HCT116 (cell line): ENCODE measurements around the gene NPLOC4. TPM values are rescaled to one million over a fixed set of nuclear protein-coding genes. Genes with fewer than 3 reads are reported as not detected.

Experiments
- ATAC-seq: fragments of 200-7000 bp; cut with Tn5 transposase; 2 replicates; pipeline ENCODE4 v1.9.1; 2020; ENCODE audit warnings: mild to moderate bottlenecking, moderate library complexity
- BruUV-seq: library from RNA; stranded (reverse); fragments of 400-500 nt; replicated peaks from 2 replicates; lab custom pipeline; 2021; lab: Mats Ljungman, UMichigan
- CTCF ChIA-PET: fragments of 300-600 bp; sonication (Branson Sonifier 250); formaldehyde crosslinking; loops from one replicate; lab custom pipeline; 2021; ENCODE audit warnings: antibody characterized with exemption; lab: Charles Lee
- POLR2A ChIA-PET: fragments of 300-600, 350-600 bp; sonication (Branson Sonifier 250); formaldehyde crosslinking; loops from one replicate; lab custom pipeline; 2021; ENCODE audit warnings: antibody characterized with exemption; lab: Charles Lee
- RAD21 ChIA-PET, 2 experiments: fragments of 300-600 bp; sonication (Branson Sonifier 250); formaldehyde crosslinking; loops; one replicate each; lab custom pipeline; 2023; ENCODE audit warnings: low total read pairs in 2 of 2; ENCODE audit not compliant: uncharacterized antibody in 2 of 2, unreplicated experiment in 2 of 2, low non-redundant PET in 1 of 2; lab: Charles Lee
- DNase-seq: peaks from one replicate; pipeline ENCODE4 v3.0.0-alpha.2; 2010; ENCODE audit warnings: low read depth, low spot score
- H2AFZ ChIP-seq: fragments of 200-600 bp; shearing (Covaris generic), sonication (generic); 2 replicates; pipeline ENCODE4 v1.6.1; 2017; ENCODE audit warnings: low read depth, mixed run types, mixed read lengths, antibody characterized with exemption, low read length; ENCODE audit not compliant: poor library complexity, severe bottlenecking
- H3K27ac ChIP-seq: 2 replicates; pipeline ENCODE4 v1.5.1; 2012; ENCODE audit warnings: low read depth, low read length
- H3K27me3 ChIP-seq: fragments of 200-600 bp; sonication (generic); 2 replicates; pipeline ENCODE4 v1.6.1; 2016; ENCODE audit warnings: mixed run types, low read length, mixed read lengths; ENCODE audit not compliant: insufficient read depth
- H3K36me3 ChIP-seq, 2 experiments: fragments of 200-500 bp in 1 of 2; fragments of 200-600 bp in 1 of 2; sonication (Bioruptor generic) in 1 of 2; sonication (generic) in 1 of 2; 2 replicates each; pipeline versions ENCODE4 v1.5.1 to v1.6.1; 2014 to 2016; ENCODE audit warnings: low read length in 2 of 2, inconsistent platforms in 1 of 2, mixed read lengths in 1 of 2, mixed run types in 1 of 2; ENCODE audit not compliant: insufficient read depth in 2 of 2, control insufficient read depth in 1 of 2
- H3K4me1 ChIP-seq, 2 experiments: fragments of 200-600 bp in 1 of 2; sonication (generic) in 1 of 2; 2 replicates each; pipeline versions ENCODE4 v1.5.1 to v1.6.1; 2012 to 2017; ENCODE audit warnings: low read length in 2 of 2, inconsistent platforms in 1 of 2, mild to moderate bottlenecking in 1 of 2, mixed read lengths in 1 of 2, mixed run types in 1 of 2, moderate library complexity in 1 of 2; ENCODE audit not compliant: insufficient read depth in 2 of 2, control insufficient read depth in 1 of 2
- H3K4me2 ChIP-seq: fragments of 200-600 bp; sonication (generic); 2 replicates; pipeline ENCODE4 v1.6.1; 2017; ENCODE audit warnings: mixed run types, low read length, mixed read lengths
- H3K4me3 ChIP-seq, 2 experiments: fragments of 200-600 bp in 1 of 2; sonication (generic) in 1 of 2; replicated peaks in 1 of 2; 2 replicates each; pipeline ENCODE4 v1.5.1; 2011 to 2016; ENCODE audit warnings: low read length in 2 of 2, control low read depth in 1 of 2, low read depth in 1 of 2, mild to moderate bottlenecking in 1 of 2, mixed read lengths in 1 of 2, mixed run types in 1 of 2
- H3K79me2 ChIP-seq: fragments of 200-600 bp; sonication (generic); 2 replicates; pipeline ENCODE4 v1.6.1; 2017; ENCODE audit warnings: mild to moderate bottlenecking, mixed run types, low read length, moderate library complexity, mixed read lengths; ENCODE audit not compliant: insufficient read depth
- H3K9ac ChIP-seq: fragments of 200-600 bp; sonication (generic); 2 replicates; pipeline ENCODE4 v1.6.1; 2016; ENCODE audit warnings: low read length, mixed read lengths
- H3K9me2 ChIP-seq: fragments of 200-600 bp; sonication (generic), shearing (Covaris generic); 2 replicates; pipeline ENCODE4 v1.6.1; 2017; ENCODE audit warnings: mixed run types, mild to moderate bottlenecking, moderate library complexity; ENCODE audit not compliant: insufficient read depth
- H3K9me3 ChIP-seq, 2 experiments: fragments of 200-500 bp in 1 of 2; fragments of 200-600 bp in 1 of 2; sonication (Bioruptor generic) in 1 of 2; sonication (generic) in 1 of 2; 2 replicates each; pipeline ENCODE4 v1.6.1; 2014 to 2017; ENCODE audit warnings: low read length in 2 of 2, mixed read lengths in 2 of 2, inconsistent platforms in 1 of 2, low read depth in 1 of 2, mild to moderate bottlenecking in 1 of 2, mixed run types in 1 of 2, moderate library complexity in 1 of 2; ENCODE audit not compliant: control insufficient read depth in 1 of 2, insufficient read depth in 1 of 2
- H4K20me1 ChIP-seq: fragments of 200-600 bp; sonication (generic), shearing (Covaris generic); 2 replicates; pipeline ENCODE4 v1.6.1; 2017; ENCODE audit warnings: mixed run types, mild to moderate bottlenecking, moderate library complexity; ENCODE audit not compliant: insufficient read depth
- POLR2AphosphoS5 ChIP-seq: IDR thresholded peaks from 2 replicates; pipeline ENCODE4 v1.6.1; 2011; ENCODE audit warnings: mild to moderate bottlenecking, low read depth, low read length, moderate library complexity
- intact Hi-C: fragments of 100-400 bp; cut with micrococcal nuclease; formaldehyde crosslinking; loops from 2 replicates; pipeline ENCODE4 v1.10.0; 2022
- total RNA-seq: library from RNA; stranded (reverse); gene quantifications from one replicate; pipeline ENCODE4 v1.2.1, GENCODE V29; 2021; ENCODE audit not compliant: unreplicated experiment
- TF ChIP-seq, protein P1 (sequence below), 3 experiments: fragments of 200-600 bp in 1 of 3; sonication (generic) in 1 of 3; IDR thresholded peaks in 2 of 3; conservative IDR thresholded peaks in 1 of 3; 2 replicates each; pipeline ENCODE4 v1.5.1; 2012 to 2017; ENCODE audit warnings: low read depth in 2 of 3, low read length in 2 of 3, antibody characterized with exemption in 1 of 3, borderline replicate concordance in 1 of 3, control low read depth in 1 of 3, mild to moderate bottlenecking in 1 of 3, mixed read lengths in 1 of 3, mixed run types in 1 of 3, moderate library complexity in 1 of 3; ENCODE audit not compliant: insufficient read depth in 1 of 3

NPLOC4 gene
- total RNA-seq, 1 experiment from 2014 or later = 137 TPM

DNA sequence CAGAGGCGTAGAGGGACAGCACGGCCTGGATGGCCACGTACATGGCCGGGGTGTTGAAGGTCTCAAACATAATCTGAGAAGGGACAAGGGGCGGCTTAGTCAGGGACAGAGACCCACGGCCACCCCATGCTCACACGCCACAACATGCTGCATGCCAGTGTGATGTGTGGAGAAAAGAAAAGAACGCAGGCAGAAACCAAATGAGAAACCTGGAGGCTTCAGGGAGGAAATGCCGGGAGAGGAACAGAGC, 125.4 kb downstream of the NPLOC4 start (continued):
- TF ChIP-seq, protein P1, sequence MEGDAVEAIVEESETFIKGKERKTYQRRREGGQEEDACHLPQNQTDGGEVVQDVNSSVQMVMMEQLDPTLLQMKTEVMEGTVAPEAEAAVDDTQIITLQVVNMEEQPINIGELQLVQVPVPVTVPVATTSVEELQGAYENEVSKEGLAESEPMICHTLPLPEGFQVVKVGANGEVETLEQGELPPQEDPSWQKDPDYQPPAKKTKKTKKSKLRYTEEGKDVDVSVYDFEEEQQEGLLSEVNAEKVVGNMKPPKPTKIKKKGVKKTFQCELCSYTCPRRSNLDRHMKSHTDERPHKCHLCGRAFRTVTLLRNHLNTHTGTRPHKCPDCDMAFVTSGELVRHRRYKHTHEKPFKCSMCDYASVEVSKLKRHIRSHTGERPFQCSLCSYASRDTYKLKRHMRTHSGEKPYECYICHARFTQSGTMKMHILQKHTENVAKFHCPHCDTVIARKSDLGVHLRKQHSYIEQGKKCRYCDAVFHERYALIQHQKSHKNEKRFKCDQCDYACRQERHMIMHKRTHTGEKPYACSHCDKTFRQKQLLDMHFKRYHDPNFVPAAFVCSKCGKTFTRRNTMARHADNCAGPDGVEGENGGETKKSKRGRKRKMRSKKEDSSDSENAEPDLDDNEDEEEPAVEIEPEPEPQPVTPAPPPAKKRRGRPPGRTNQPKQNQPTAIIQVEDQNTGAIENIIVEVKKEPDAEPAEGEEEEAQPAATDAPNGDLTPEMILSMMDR (IDR thresholded peaks at IDR 0.05 in 2 of 3, conservative IDR thresholded peaks at IDR 0.05 in 1 of 3; ENCODE audit: borderline replicate concordance in 1 of 3, insufficient read depth in 1 of 3, low read depth in 2 of 3, low read length in 2 of 3) = no peak

DNA sequence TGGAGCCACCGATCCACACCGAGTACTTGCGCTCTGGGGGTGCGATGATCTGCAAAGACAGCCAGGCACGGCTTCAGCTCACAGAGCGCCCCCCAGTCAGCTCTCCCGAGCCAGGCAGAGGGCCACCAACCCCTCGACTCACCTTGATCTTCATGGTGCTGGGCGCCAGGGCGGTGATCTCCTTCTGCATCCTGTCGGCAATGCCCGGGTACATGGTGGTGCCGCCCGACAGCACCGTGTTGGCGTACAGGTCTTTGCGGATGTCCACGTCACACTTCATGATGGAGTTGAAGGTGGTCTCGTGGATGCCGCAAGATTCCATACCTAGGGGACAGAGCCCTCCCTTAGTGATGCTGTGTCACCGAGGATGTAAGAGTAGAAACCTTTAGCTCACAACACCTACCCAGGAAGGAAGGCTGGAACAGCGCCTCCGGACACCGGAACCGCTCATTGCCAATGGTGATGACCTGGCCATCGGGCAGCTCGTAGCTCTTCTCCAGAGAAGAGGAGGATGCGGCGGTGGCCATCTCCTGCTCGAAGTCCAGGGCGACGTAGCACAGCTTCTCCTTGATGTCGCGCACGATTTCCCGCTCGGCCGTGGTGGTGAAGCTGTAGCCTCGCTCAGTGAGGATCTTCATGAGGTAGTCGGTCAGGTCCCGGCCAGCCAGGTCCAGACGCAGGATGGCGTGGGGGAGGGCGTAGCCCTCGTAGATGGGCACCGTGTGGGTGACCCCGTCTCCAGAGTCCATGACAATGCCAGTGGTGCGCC, 125.9 kb downstream of the NPLOC4 start:
- no peaks in the 10 kb centered on the region for H3K9me3 ChIP-seq
- DNase-seq = no peak
- intact Hi-C loops = no loop called here
- CTCF ChIA-PET = no interaction called here
- peak overlapping the region; percentile 90 for H3K9ac ChIP-seq
- no TSS peak for BruUV-seq
- peak overlapping the region; percentile 99 for H3K4me2 ChIP-seq
- H3K79me2 ChIP-seq = peaks cover 56% of the 10 kb centered on the region
- ATAC-seq = no peak
- H2AFZ ChIP-seq = no peak overlapping the region
- RAD21 ChIA-PET = no interaction called here
- H3K27me3 ChIP-seq = no peaks in the 10 kb centered on the region
- H3K27ac ChIP-seq = peak overlapping the region; percentile 86
- H3K4me3 ChIP-seq = peak overlapping the region; percentile 85 to 96
- H4K20me1 ChIP-seq = peaks cover 35% of the 10 kb centered on the region; the same call in 1 of the 2 replicates
- peaks cover 19 to 34% of the 10 kb centered on the region in 2 experiments for H3K36me3 ChIP-seq
- POLR2A ChIA-PET = interaction anchor here (0.6 to 3.9 kb wide), 5 partner anchors 8 to 132 kb away, joined by 3 to 26 read pairs (median 4); no protein-coding TSS in a partner anchor
- H3K4me1 ChIP-seq = peaks cover 16 to 59% of the 10 kb centered on the region in 2 experiments; a peak in 3 of 4 replicates
- H3K9me2 ChIP-seq = no peaks in the 10 kb centered on the region
- TF ChIP-seq, protein P1 (IDR thresholded peaks at IDR 0.05 in 2 of 3, conservative IDR thresholded peaks at IDR 0.05 in 1 of 3; ENCODE audit: borderline replicate concordance in 1 of 3, insufficient read depth in 1 of 3, low read depth in 2 of 3, low read length in 2 of 3) = no peak
- peak; percentile 49 for TF ChIP-seq POLR2AphosphoS5
